SK-N-SH (cell line): ENCODE results near the gene LYPD8.

Experiments
- CTCF ChIP-seq: fragments of 200-600 bp; sonication (generic); IDR thresholded peaks from 2 replicates; pipeline ENCODE4 v1.6.1; 2017; ENCODE audit warnings: antibody characterized with exemption, mild to moderate bottlenecking, moderate library complexity
- ELF1 ChIP-seq: IDR thresholded peaks from 2 replicates; pipeline ENCODE4 v1.4.0; 2012
- EP300 ChIP-seq, 2 experiments: IDR thresholded peaks; 2 replicates each; pipeline versions ENCODE4 v1.4.0 to v1.6.1; 2012; ENCODE audit warnings: borderline replicate concordance in 1 of 2, low read depth in 1 of 2, low read length in 1 of 2
- FOXM1 ChIP-seq: IDR thresholded peaks from 2 replicates; pipeline ENCODE4 v1.4.0; 2012; ENCODE audit warnings: low read depth, mild to moderate bottlenecking
- GABPA ChIP-seq: IDR thresholded peaks from 2 replicates; pipeline ENCODE4 v1.4.0; 2012; ENCODE audit warnings: low read depth, mild to moderate bottlenecking
- MXI1 ChIP-seq: IDR thresholded peaks from 2 replicates; pipeline ENCODE4 v1.6.1; 2012; ENCODE audit warnings: mild to moderate bottlenecking, low read depth, low read length, improper control_type of control experiment
- PBX3 ChIP-seq: IDR thresholded peaks from 2 replicates; pipeline ENCODE4; 2012
- RAD21 ChIP-seq: IDR thresholded peaks from 2 replicates; pipeline ENCODE4 v1.6.1; 2012; ENCODE audit warnings: mild to moderate bottlenecking, low read length
- REST ChIP-seq: IDR thresholded peaks from 2 replicates; pipeline ENCODE4 v1.6.1; 2012; ENCODE audit warnings: mild to moderate bottlenecking, low read depth, low read length, moderate library complexity
- RFX5 ChIP-seq: IDR thresholded peaks from 2 replicates; pipeline ENCODE4 v1.6.1; 2012; ENCODE audit warnings: mild to moderate bottlenecking, improper control_type of control experiment, low read length
- SIN3A ChIP-seq: IDR thresholded peaks from 2 replicates; pipeline ENCODE4 v1.6.1; 2012; ENCODE audit warnings: low read depth, mild to moderate bottlenecking, low read length, moderate library complexity, borderline replicate concordance
- SMC3 ChIP-seq: IDR thresholded peaks from 2 replicates; pipeline ENCODE4 v1.6.1; 2012; ENCODE audit warnings: low read depth, low read length, improper control_type of control experiment
- TCF12 ChIP-seq: IDR thresholded peaks from 2 replicates; pipeline ENCODE4 v1.4.0; 2012
- YY1 ChIP-seq: IDR thresholded peaks from 2 replicates; pipeline ENCODE4 v1.4.0; 2012; ENCODE audit warnings: low read depth, mild to moderate bottlenecking

- TF ChIP-seq CTCF, result no peak
- no peak for TF ChIP-seq EP300 (IDR thresholded peaks at IDR 0.05; ENCODE audit: borderline replicate concordance in 1 of 2, low read depth in 1 of 2, low read length in 1 of 2)
- no peak for TF ChIP-seq YY1
- TF ChIP-seq FOXM1, result no peak
- TF ChIP-seq SIN3A, result no peak
- TF ChIP-seq RAD21, result no peak
- no peak for TF ChIP-seq RFX5
- TF ChIP-seq PBX3, result no peak
- no peak for TF ChIP-seq MXI1
- TF ChIP-seq ELF1, result no peak
- TF ChIP-seq REST, result no peak
- no peak for TF ChIP-seq TCF12
- no peak for TF ChIP-seq GABPA
- no peak for TF ChIP-seq SMC3
These were observed 7.3 kb downstream of the LYPD8 start for GRCh38 chr1:248748211-248748610.
